HL-60 (cell line): ENCODE measurements around the gene IGFBP2.

ENCODE experiments used
- GABPA ChIP-seq: IDR thresholded peaks from 2 replicates; pipeline ENCODE4 v1.6.1; 2012; ENCODE audit warnings: low read depth
- POLR2AphosphoS5 ChIP-seq: IDR thresholded peaks from 2 replicates; pipeline ENCODE4 v1.6.1; 2012; ENCODE audit warnings: low read depth
- REST ChIP-seq: IDR thresholded peaks from 2 replicates; pipeline ENCODE4 v1.6.1; 2012; ENCODE audit warnings: low read depth; ENCODE audit not compliant: insufficient replicate concordance
- SPI1 ChIP-seq: IDR thresholded peaks from 2 replicates; pipeline ENCODE4 v1.6.1; 2012; ENCODE audit warnings: low read depth, mild to moderate bottlenecking, borderline replicate concordance
- TF ChIP-seq, protein P1 (sequence below): IDR thresholded peaks from one replicate; pipeline ENCODE4 v1.5.1; 2011; ENCODE audit warnings: low read length, control low read depth, inconsistent platforms; ENCODE audit not compliant: insufficient read depth

- TF ChIP-seq, protein P1, sequence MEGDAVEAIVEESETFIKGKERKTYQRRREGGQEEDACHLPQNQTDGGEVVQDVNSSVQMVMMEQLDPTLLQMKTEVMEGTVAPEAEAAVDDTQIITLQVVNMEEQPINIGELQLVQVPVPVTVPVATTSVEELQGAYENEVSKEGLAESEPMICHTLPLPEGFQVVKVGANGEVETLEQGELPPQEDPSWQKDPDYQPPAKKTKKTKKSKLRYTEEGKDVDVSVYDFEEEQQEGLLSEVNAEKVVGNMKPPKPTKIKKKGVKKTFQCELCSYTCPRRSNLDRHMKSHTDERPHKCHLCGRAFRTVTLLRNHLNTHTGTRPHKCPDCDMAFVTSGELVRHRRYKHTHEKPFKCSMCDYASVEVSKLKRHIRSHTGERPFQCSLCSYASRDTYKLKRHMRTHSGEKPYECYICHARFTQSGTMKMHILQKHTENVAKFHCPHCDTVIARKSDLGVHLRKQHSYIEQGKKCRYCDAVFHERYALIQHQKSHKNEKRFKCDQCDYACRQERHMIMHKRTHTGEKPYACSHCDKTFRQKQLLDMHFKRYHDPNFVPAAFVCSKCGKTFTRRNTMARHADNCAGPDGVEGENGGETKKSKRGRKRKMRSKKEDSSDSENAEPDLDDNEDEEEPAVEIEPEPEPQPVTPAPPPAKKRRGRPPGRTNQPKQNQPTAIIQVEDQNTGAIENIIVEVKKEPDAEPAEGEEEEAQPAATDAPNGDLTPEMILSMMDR: no peak
- TF ChIP-seq REST (no peak), SPI1 (no peak), POLR2AphosphoS5 (no peak), GABPA (no peak)
Observed at GRCh38 chr2:216653931-216654365, 20.7 kb downstream of the IGFBP2 start.
